RWPE1 (cell line): Measurements from ENCODE around the gene ERH.

Experiments used
- CTCF ChIA-PET: fragments of 350-600 bp; sonication (Branson Sonifier 250); formaldehyde crosslinking; extraction: SDS; loops from one replicate; lab custom pipeline; 2021; lab: Yijun Ruan, JAX
- POLR2A ChIA-PET: fragments of 400-600 bp; formaldehyde crosslinking; extraction: SDS; loops from one replicate; lab custom pipeline; 2020; ENCODE audit warnings: antibody characterized with exemption; ENCODE audit not compliant: low non-redundant PET; lab: Yijun Ruan, JAX
- DNase-seq: peaks from one replicate; pipeline ENCODE4 v3.0.0; 2012; ENCODE audit warnings: low spot score
- H3K27ac ChIP-seq: fragments of 450-650 bp; 2 replicates; pipeline ENCODE4 v1.5.1; 2017
- TF ChIP-seq, protein P1 (sequence below): fragments of 450-650 bp; conservative IDR thresholded peaks from 2 replicates; pipeline ENCODE4 v1.5.1; 2017; ENCODE audit warnings: low read depth, mild to moderate bottlenecking

ERH gene

DNA sequence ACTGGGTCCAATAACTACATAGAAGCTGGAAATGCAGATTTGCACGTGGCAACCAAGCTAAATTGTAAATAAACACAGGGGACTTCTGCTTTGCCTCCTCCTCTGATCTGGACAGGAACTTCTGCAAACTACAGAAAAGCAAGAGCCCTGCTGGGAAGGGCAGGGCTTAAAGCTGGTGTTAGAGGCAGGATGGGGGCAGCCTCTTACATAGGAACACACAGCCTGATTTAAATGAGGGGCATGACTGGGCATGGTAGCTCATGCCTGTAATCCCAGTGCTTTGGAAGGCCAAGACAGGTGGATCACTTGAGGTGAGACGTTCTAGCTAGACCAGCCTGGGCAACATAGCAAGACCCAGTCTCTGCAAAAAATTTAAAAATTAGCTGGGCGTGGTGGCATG lies 46.7 kb downstream of the ERH start:
- ChIA-PET POLR2A (no interaction called here), CTCF (interaction anchor here (0.5 kb wide), 1 partner anchor 194 kb away, joined by 3 read pairs; no protein-coding TSS in a partner anchor)
- TF ChIP-seq, protein P1, sequence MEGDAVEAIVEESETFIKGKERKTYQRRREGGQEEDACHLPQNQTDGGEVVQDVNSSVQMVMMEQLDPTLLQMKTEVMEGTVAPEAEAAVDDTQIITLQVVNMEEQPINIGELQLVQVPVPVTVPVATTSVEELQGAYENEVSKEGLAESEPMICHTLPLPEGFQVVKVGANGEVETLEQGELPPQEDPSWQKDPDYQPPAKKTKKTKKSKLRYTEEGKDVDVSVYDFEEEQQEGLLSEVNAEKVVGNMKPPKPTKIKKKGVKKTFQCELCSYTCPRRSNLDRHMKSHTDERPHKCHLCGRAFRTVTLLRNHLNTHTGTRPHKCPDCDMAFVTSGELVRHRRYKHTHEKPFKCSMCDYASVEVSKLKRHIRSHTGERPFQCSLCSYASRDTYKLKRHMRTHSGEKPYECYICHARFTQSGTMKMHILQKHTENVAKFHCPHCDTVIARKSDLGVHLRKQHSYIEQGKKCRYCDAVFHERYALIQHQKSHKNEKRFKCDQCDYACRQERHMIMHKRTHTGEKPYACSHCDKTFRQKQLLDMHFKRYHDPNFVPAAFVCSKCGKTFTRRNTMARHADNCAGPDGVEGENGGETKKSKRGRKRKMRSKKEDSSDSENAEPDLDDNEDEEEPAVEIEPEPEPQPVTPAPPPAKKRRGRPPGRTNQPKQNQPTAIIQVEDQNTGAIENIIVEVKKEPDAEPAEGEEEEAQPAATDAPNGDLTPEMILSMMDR: no peak
- DNase-seq: no peak
- no peak overlapping the region for H3K27ac ChIP-seq

DNA sequence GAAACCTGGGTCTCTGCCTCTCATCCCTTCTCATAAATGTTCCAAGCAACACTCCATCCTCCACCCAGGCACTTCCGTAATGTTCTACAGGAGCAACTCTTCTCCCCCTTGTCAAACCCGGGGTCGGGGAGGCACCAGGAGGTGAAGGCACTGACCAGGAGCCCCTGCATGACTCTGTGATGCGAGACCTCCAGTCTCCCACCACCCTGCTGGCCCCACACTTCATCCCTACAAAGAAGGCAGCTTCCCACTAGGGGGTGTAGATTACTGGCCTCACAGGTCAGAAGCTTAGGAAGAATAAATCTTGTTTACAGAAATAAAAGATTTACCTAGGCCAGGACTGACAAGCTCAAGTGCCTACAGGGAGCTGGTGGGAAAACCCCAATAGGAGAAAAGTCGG lies 47.2 kb downstream of the ERH start:
- DNase-seq: no peak
- TF ChIP-seq, protein P1: no peak
- H3K27ac ChIP-seq: no peak overlapping the region
- ChIA-PET CTCF (interaction anchor here (0.5 kb wide), 1 partner anchor 194 kb away, joined by 3 read pairs; no protein-coding TSS in a partner anchor), POLR2A (no interaction called here)

- POLR2A ChIA-PET: no interaction called here
- TF ChIP-seq, protein P1: no peak
- H3K27ac ChIP-seq: no peak overlapping the region
- CTCF ChIA-PET: no interaction called here
- no peak for DNase-seq
Measured at GRCh38 chr14:69349091-69349777, 48.9 kb downstream of the ERH start.

DNA sequence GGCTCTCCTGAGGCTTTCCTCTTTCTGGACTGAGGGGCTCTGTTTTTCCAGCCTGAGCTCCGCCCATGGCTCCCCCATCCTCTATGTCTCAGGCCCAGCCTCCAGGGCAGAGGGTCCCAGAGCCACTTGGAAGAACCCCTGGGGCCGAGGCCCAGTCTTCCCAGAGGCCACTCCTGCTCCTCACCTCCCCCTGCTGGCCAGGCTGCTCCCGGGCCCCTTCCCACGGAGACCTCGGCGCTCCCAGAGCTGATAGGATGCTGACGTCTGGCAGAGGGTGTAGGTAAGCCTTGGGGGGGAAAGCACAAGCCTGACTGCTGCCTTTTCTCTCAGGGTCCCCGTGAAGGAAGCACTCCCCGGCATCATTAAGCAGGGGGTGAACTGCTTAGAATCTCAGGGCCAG lies 51.4 kb downstream of the ERH start:
- POLR2A ChIA-PET: no interaction called here
- TF ChIP-seq, protein P1: no peak; the same call in 1 of the 2 replicates
- H3K27ac ChIP-seq: no peak overlapping the region
- no peak for DNase-seq
- CTCF ChIA-PET: no interaction called here

DNA sequence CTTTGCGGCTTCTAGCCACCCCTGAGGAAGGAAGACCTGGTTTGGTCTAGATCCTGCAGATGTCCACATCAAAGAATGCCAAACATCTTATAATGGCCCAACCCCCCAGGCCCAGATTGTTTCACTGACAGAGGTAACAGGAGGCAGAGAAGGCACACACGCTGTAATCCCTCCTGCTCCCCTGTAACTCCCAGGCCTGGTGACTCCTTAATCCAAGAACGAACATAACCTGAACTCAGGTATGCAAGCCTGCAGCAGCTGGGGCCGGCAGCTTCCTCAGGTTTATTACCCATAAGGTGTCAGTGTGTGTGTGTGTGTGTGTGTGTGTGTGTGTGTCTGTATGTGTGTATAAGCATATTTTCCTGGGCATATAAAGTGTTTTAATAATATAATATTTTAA lies 52.7 kb downstream of the ERH start:
- ChIA-PET POLR2A (no interaction called here), CTCF (no interaction called here)
- H3K27ac ChIP-seq: no peak overlapping the region
- TF ChIP-seq, protein P1: no peak
- DNase-seq: no peak

GRCh38 chr14:69344171-69344570 lies 53.9 kb downstream of the ERH start:
- DNase-seq: no peak
- POLR2A ChIA-PET: no interaction called here
- H3K27ac ChIP-seq: no peak overlapping the region
- TF ChIP-seq, protein P1: no peak
- CTCF ChIA-PET: no interaction called here
